Panc1 (cell line): ENCODE results near the gene RHBG. TPM values are rescaled to one million over a fixed set of nuclear protein-coding genes. Genes with fewer than 3 reads are reported as not detected.

ENCODE experiments used
- ATAC-seq: fragments of 200-7000 bp; cut with Tn5 transposase; 2 replicates; pipeline ENCODE4 v1.9.1; 2020; ENCODE audit warnings: mild to moderate bottlenecking, moderate library complexity
- BruUV-seq: library from RNA; stranded (reverse); fragments of 400-500 nt; replicated peaks from 2 replicates; lab custom pipeline; 2021; lab: Mats Ljungman, UMichigan
- CTCF ChIA-PET: fragments of 300-600 bp; sonication (Branson Sonifier 250); formaldehyde crosslinking; loops from one replicate; lab custom pipeline; 2022; ENCODE audit warnings: antibody characterized with exemption; lab: Charles Lee
- POLR2A ChIA-PET: fragments of 300-600 bp; sonication (Branson Sonifier 250); formaldehyde crosslinking; loops from one replicate; lab custom pipeline; 2022; ENCODE audit warnings: antibody characterized with exemption; lab: Charles Lee
- DNase-seq: peaks from one replicate; pipeline ENCODE4 v3.0.0-alpha.2; 2010; ENCODE audit warnings: low read depth, low spot score
- H3K27ac ChIP-seq: 2 replicates; pipeline ENCODE4 v1.5.1; 2011; ENCODE audit warnings: mild to moderate bottlenecking, low read length, inconsistent platforms
- H3K27me3 ChIP-seq: fragments of 200-500 bp; sonication (Bioruptor generic); 2 replicates; pipeline ENCODE4 v1.6.0; 2014; ENCODE audit warnings: low read length, inconsistent platforms; ENCODE audit not compliant: control insufficient read depth, insufficient read depth
- H3K36me3 ChIP-seq: fragments of 200-500 bp; sonication (Bioruptor generic); 2 replicates; pipeline ENCODE4 v1.5.1; 2014; ENCODE audit warnings: inconsistent platforms, mild to moderate bottlenecking, low read length, moderate library complexity; ENCODE audit not compliant: control insufficient read depth, insufficient read depth
- H3K4me1 ChIP-seq: 2 replicates; pipeline ENCODE4 v1.5.1; 2011; ENCODE audit warnings: inconsistent platforms, mild to moderate bottlenecking, low read length, moderate library complexity; ENCODE audit not compliant: control insufficient read depth, insufficient read depth
- H3K4me3 ChIP-seq, 2 experiments: 2 replicates each; pipeline ENCODE4 v1.5.1; 2011 to 2012; ENCODE audit warnings: low read depth in 2 of 2, low read length in 2 of 2, mild to moderate bottlenecking in 2 of 2, inconsistent platforms in 1 of 2, moderate library complexity in 1 of 2
- H3K9me3 ChIP-seq: fragments of 200-500 bp; sonication (Bioruptor generic); 2 replicates; pipeline ENCODE4 v1.5.1; 2014; ENCODE audit warnings: low read depth, mild to moderate bottlenecking, inconsistent platforms, low read length, moderate library complexity; ENCODE audit not compliant: control insufficient read depth, insufficient read depth
- CTCF ChIP-seq: fragments of 450-650 bp; IDR thresholded peaks from 2 replicates; pipeline ENCODE4 v1.5.1; 2017; ENCODE audit warnings: mild to moderate bottlenecking
- POLR2AphosphoS5 ChIP-seq: IDR thresholded peaks from 2 replicates; pipeline ENCODE4 v1.6.1; 2012; ENCODE audit warnings: mild to moderate bottlenecking, low read depth, low read length, moderate library complexity
- REST ChIP-seq, 2 experiments: IDR thresholded peaks; 2 replicates each; pipeline ENCODE4 v1.6.1; 2011 to 2012; ENCODE audit warnings: low read depth in 2 of 2, control low read depth in 1 of 2, low read length in 1 of 2, mild to moderate bottlenecking in 1 of 2, moderate library complexity in 1 of 2; ENCODE audit not compliant: insufficient read depth in 1 of 2
- SIN3A ChIP-seq: IDR thresholded peaks from 2 replicates; pipeline ENCODE4 v1.6.1; 2012; ENCODE audit warnings: low read depth, mild to moderate bottlenecking, low read length, moderate library complexity, borderline replicate concordance; ENCODE audit not compliant: insufficient read depth
- TCF7L2 ChIP-seq: IDR thresholded peaks from 2 replicates; pipeline ENCODE4 v1.6.1; 2011; ENCODE audit warnings: mild to moderate bottlenecking, low read depth, low read length, inconsistent platforms
- in situ Hi-C: cut with HindIII; loops from 2 replicates; pipeline ENCODE4 v1.10.0; 2016; ENCODE audit warnings: low sequenced_read_pairs, low pct_unique_long_range_greater_than_20kb
- intact Hi-C: fragments of 100-400 bp; cut with micrococcal nuclease; formaldehyde crosslinking; loops from one replicate; pipeline ENCODE4 v1.10.0; 2022; ENCODE audit not compliant: unreplicated experiment
- total RNA-seq: library from RNA; stranded (reverse); gene quantifications from one replicate; pipeline ENCODE4 v1.2.1, GENCODE V29; 2021; ENCODE audit not compliant: unreplicated experiment

Gene RHBG
- total RNA-seq, 1 experiment from 2014 or later, result 0.28 TPM

- in situ Hi-C loops, result no loop called here
Measured at GRCh38 chr1:156431366-156431765, 62.4 kb downstream of the RHBG start.

More at GRCh38 chr1:156431366-156431765, 62.4 kb downstream of the RHBG start:
- no peaks in the 10 kb centered on the region; the same call in 1 of the 2 replicates for H3K4me1 ChIP-seq
- H3K27ac ChIP-seq, result no peak overlapping the region
- DNase-seq (no peak), ATAC-seq (no peak)
- no peaks in the 10 kb centered on the region for H3K36me3 ChIP-seq
- no TSS peak for BruUV-seq
- no peak overlapping the region for H3K4me3 ChIP-seq
- peaks cover 21% of the 10 kb centered on the region for H3K27me3 ChIP-seq
- TF ChIP-seq CTCF (no peak), POLR2AphosphoS5 (no peak), TCF7L2 (no peak), SIN3A (no peak), REST (IDR thresholded peaks at IDR 0.05; ENCODE audit: insufficient read depth in 1 of 2, low read depth in 2 of 2, low read length in 1 of 2) (no peak)
- CTCF ChIA-PET, result interaction anchor here (2.2 to 2.9 kb wide), 2 partner anchors 15 to 46 kb away, joined by 6 to 14 read pairs; no protein-coding TSS in a partner anchor
- POLR2A ChIA-PET, result no interaction called here
- intact Hi-C loops, result no loop called here
- no peaks in the 10 kb centered on the region for H3K9me3 ChIP-seq
